Common myeloid progenitor, CD34-positive (primary cell): Measurements from ENCODE around the gene TMCO1.

Experiments used
- CTCF ChIA-PET: fragments of 350-600 bp; sonication (Branson Sonifier 250); formaldehyde crosslinking; loops from one replicate; lab custom pipeline; 2021; ENCODE audit warnings: antibody characterized with exemption; lab: Charles Lee
- POLR2A ChIA-PET: fragments of 350-600 bp; sonication (Branson Sonifier 250); formaldehyde crosslinking; loops from one replicate; lab custom pipeline; 2021; ENCODE audit warnings: antibody characterized with exemption; lab: Charles Lee
- DNase-seq, 3 donors: peaks; one replicate each; pipeline versions ENCODE4 v3.0.0 to v3.0.0-alpha.2; 2013
- H3K27ac ChIP-seq, 2 experiments: 1 replicate in 1 of 2; 2 replicates in 1 of 2; pipeline ENCODE4 v1.7.0; 2013; ENCODE audit warnings: inconsistent platforms in 2 of 2, low read length in 2 of 2, mild to moderate bottlenecking in 2 of 2, low read depth in 1 of 2, moderate library complexity in 1 of 2; ENCODE audit not compliant: severe bottlenecking in 2 of 2, insufficient read depth in 1 of 2, poor library complexity in 1 of 2
- H3K27me3 ChIP-seq, 5 experiments: replicated peaks in 2 of 5; 1 replicate in 3 of 5; 2 replicates in 2 of 5; pipeline versions ENCODE4 v1.6.1 to v1.7.0; 2013; ENCODE audit warnings: low read length in 4 of 5, mild to moderate bottlenecking in 2 of 5, moderate library complexity in 2 of 5, inconsistent platforms in 1 of 5; ENCODE audit not compliant: insufficient read depth in 5 of 5, control insufficient read depth in 4 of 5
- H3K36me3 ChIP-seq, 4 experiments: 1 replicate in 2 of 4; 2 replicates in 2 of 4; pipeline versions ENCODE4 v1.6.1 to v1.7.0; 2013; ENCODE audit warnings: low read length in 3 of 4, control low read depth in 1 of 4, mild to moderate bottlenecking in 1 of 4; ENCODE audit not compliant: control insufficient read depth in 4 of 4, insufficient read depth in 4 of 4
- H3K4me1 ChIP-seq, 4 experiments: 1 replicate in 3 of 4; 2 replicates in 1 of 4; pipeline versions ENCODE4 v1.6.1 to v1.7.1; 2013; ENCODE audit warnings: low read length in 3 of 4, mild to moderate bottlenecking in 3 of 4, control low read depth in 1 of 4, inconsistent platforms in 1 of 4, moderate library complexity in 1 of 4; ENCODE audit not compliant: control insufficient read depth in 4 of 4, insufficient read depth in 4 of 4; ENCODE audit errors: control extremely low read depth in 1 of 4
- H3K4me3 ChIP-seq, 7 experiments: 1 replicate in 4 of 7; 2 replicates in 3 of 7; pipeline versions ENCODE4 v1.5.1 to v1.7.0; 2013; ENCODE audit warnings: mild to moderate bottlenecking in 7 of 7, low read length in 6 of 7, moderate library complexity in 6 of 7, inconsistent platforms in 2 of 7, low read depth in 2 of 7, control low read depth in 1 of 7; ENCODE audit not compliant: insufficient read depth in 4 of 7, control insufficient read depth in 1 of 7; ENCODE audit errors: extremely low read depth in 1 of 7
- H3K9me3 ChIP-seq, 5 experiments: 1 replicate in 4 of 5; 2 replicates in 1 of 5; pipeline versions ENCODE4 v1.6.1 to v1.7.1; 2013; ENCODE audit warnings: low read length in 4 of 5, mild to moderate bottlenecking in 2 of 5, inconsistent platforms in 1 of 5, low read depth in 1 of 5, moderate library complexity in 1 of 5; ENCODE audit not compliant: control insufficient read depth in 4 of 5, insufficient read depth in 2 of 5; ENCODE audit errors: control extremely low read depth in 1 of 5
- WGBS: methylation state at CpG from one replicate; pipeline ENCODE4 v1.1.5; 2013; ENCODE audit not compliant: insufficient coverage; 5-methylcytosine and 5-hydroxymethylcytosine counted together

Gene TMCO1

DNA sequence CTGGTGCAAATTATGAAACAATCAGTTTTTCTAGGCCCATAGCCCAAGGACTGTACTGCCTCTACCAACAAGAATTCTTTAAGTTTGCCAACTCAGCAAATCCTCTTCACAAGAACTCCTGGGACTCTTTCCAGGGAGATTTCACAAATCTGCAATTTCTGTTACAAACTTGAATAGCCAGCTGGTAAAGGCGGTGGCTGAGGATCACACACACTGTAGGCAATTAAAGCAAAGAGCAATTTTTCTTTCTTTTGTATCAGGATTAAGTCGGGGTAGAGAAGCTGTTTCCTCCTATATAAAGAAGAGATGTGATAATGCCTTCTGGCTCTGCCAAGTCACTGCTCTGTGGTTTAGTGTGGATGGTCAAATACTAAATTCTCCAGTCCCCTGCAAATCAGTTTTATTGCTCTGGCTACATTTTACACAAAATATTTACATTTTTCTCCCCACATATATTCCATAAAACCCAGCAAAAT, 72.0 kb downstream of the TMCO1 start:
- no peaks in the 10 kb centered on the region for H3K9me3 ChIP-seq
- H3K27ac ChIP-seq, result peak overlapping the region in 1 of 2 experiments; percentile 35
- no CpG with 5 or more reads among the region's 2 CpGs for WGBS
- CTCF ChIA-PET, result interaction anchor here (0.6 to 2.2 kb wide), 5 partner anchors 11 to 227 kb away, joined by 3 to 11 read pairs (median 5); no protein-coding TSS in a partner anchor
- H3K4me1 ChIP-seq, result peaks cover 10 to 30% (median 22%) of the 10 kb centered on the region in 4 experiments
- POLR2A ChIA-PET, result no interaction called here
- H3K36me3 ChIP-seq, result peaks cover 0 to 2% (median under 1%) of the 10 kb centered on the region in 4 experiments
- no peaks in the 10 kb centered on the region for H3K27me3 ChIP-seq
- H3K4me3 ChIP-seq, result peak overlapping the region in 6 of 7 experiments; percentile 5 to 98 (median 74)
- peak in 2 of 3 donors; percentile 14 to 41 for DNase-seq

DNA sequence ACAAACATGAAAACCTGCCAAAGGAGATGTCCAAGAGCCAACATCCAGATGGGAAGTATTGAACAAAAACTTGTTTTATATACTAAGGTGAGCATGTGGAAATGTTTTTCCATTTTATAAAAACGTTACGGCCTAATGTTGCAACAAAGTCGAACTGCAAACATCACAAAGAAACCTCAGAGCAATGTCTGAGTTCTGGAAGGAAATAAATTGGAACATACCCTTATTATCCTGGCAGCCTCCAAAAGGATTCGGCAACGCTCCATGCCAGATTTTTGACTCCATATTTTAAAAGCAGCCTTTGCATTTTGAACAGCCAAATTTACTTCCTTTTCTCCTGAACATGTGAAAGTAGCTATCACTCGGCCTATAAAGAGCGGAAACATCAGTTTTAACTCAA, 73.6 kb downstream of the TMCO1 start:
- Histone ChIP-seq H3K27ac (no peak overlapping the region), H3K9me3 (no peaks in the 10 kb centered on the region), H3K4me3 (no peak overlapping the region), H3K36me3 (peaks cover 2 to 14% (median 4%) of the 10 kb centered on the region in 4 experiments), H3K27me3 (no peaks in the 10 kb centered on the region), H3K4me1 (peaks cover 10 to 30% (median 22%) of the 10 kb centered on the region in 4 experiments)
- CTCF ChIA-PET, result interaction anchor here (0.9 kb wide), 1 partner anchor 30 kb away, joined by 3 read pairs; no protein-coding TSS in a partner anchor
- DNase-seq, result no peak
- WGBS, result 92% methylated on average over 2 of the region's 7 CpGs
- POLR2A ChIA-PET, result interaction anchor here (0.7 kb wide), 1 partner anchor 18 kb away, joined by 5 read pairs; no protein-coding TSS in a partner anchor

DNA sequence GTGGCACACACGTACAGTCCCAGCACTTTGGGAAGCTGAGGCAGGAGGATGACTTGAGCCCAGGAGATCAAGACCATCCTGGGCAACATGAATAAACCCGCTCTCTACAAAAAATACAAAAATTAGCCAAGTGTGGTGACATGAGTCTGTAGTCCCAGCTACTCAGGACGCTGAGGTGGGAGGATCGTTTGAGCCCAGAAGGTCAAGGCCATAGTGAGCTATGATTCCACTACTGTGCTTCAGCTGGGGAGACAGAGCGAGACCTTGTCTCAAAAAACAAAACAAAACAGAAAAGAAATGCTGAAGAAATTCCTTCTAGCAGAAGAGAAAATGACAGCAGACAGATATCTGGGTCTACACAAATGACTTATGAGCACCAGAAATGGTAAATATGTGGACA, 80.6 kb downstream of the TMCO1 start:
- no peak for DNase-seq
- 96% methylated on average over 4 of the region's 5 CpGs for WGBS
- Histone ChIP-seq H3K4me1 (peaks cover 0 to 6% (median 3%) of the 10 kb centered on the region in 4 experiments), H3K36me3 (peaks cover 4 to 31% (median 19%) of the 10 kb centered on the region in 4 experiments), H3K27ac (no peak overlapping the region), H3K9me3 (peaks cover 0 to 3% (median 0%) of the 10 kb centered on the region in 5 experiments), H3K4me3 (no peak overlapping the region), H3K27me3 (no peaks in the 10 kb centered on the region)
- POLR2A ChIA-PET, result no interaction called here
- CTCF ChIA-PET, result interaction anchor here (0.7 kb wide), 1 partner anchor 56 kb away, joined by 3 read pairs; no protein-coding TSS in a partner anchor

DNA sequence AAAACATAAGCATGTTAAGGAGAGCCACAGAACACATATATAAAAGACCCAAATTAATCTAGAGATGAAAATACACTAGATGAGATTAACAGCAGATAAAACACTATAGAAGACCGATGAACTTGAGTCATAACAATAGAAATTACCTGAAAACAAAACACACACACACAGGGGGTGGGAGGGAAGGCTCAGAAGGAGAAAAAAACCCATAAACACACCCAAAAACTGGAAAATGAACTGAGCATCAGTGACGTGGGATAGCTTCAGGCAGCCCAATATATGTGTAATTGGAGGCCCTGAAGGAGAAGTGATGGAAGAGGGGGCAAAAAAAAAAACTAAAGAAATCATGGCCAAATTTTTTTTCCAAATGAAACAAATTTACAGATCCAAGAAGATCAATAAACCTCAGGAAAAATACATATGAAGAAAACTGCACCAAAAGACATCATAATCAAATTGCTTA, 81.7 kb downstream of the TMCO1 start:
- peak in 1 of 3 donors; percentile 8 for DNase-seq
- ChIA-PET POLR2A (no interaction called here), CTCF (interaction anchor here (0.7 to 2.8 kb wide), 5 partner anchors 11 to 225 kb away, joined by 3 to 11 read pairs (median 4); partner anchors contain the start of gene ALDH9A1)
- Histone ChIP-seq H3K36me3 (peaks cover 5 to 42% (median 29%) of the 10 kb centered on the region in 4 experiments), H3K27ac (no peak overlapping the region), H3K4me1 (peaks cover 0 to 6% (median 3%) of the 10 kb centered on the region in 4 experiments), H3K9me3 (peaks cover 0 to 3% (median 0%) of the 10 kb centered on the region in 5 experiments), H3K27me3 (no peaks in the 10 kb centered on the region), H3K4me3 (no peak overlapping the region)
- WGBS, result no CpG with 5 or more reads among the region's 2 CpGs

DNA sequence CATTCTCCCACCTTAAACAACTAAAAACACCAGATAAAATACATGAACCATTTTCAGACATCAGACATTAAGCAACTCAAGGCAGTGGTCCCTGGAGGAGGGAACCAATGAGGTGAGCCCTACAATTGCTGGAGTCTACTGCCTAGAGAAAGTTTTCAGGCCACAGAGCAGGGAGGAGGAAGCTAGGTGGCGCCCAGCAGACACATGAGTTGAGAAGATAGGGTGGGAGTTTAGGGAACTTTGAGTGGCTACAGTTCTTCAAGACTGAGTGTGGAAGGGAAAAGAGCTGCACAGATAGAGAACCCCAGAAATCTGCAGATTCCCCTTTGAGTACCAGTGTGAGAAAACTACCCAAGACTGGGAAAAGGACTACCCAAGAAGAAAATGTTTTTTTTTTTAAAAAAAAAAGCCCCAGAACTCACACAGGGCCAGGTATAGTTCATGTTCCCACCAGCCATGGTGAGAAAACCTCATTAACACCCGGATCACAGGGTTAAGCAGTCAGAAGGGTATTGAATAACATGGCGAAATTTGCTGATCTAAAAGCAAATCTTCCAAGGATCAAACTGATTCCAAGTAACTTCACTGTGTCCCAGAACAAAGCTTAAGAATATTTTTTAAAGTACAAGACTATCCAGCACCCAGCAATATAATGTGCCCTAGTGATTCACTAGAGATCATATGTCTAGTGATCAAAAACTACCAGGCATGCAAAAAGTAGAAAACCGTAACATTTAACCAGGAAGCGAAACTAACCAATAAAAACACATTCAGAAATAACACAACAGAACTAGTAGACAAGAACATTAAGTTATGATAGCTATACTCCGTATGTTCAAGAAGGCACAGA, 82.3 kb downstream of the TMCO1 start:
- Histone ChIP-seq H3K9me3 (peaks cover 0 to 3% (median 0%) of the 10 kb centered on the region in 5 experiments), H3K4me1 (peaks cover 0 to 6% (median 3%) of the 10 kb centered on the region in 4 experiments), H3K27me3 (no peaks in the 10 kb centered on the region), H3K27ac (no peak overlapping the region), H3K36me3 (peaks cover 7 to 46% (median 34%) of the 10 kb centered on the region in 4 experiments), H3K4me3 (no peak overlapping the region)
- CTCF ChIA-PET, result interaction anchor here (0.6 to 2.8 kb wide), 11 partner anchors 10 to 226 kb away, joined by 3 to 11 read pairs (median 4); partner anchors contain the start of gene ALDH9A1
- POLR2A ChIA-PET, result no interaction called here
- peak; percentile 22 to 46 (median 42) for DNase-seq
- 60% methylated on average over 2 of the region's 6 CpGs for WGBS

DNA sequence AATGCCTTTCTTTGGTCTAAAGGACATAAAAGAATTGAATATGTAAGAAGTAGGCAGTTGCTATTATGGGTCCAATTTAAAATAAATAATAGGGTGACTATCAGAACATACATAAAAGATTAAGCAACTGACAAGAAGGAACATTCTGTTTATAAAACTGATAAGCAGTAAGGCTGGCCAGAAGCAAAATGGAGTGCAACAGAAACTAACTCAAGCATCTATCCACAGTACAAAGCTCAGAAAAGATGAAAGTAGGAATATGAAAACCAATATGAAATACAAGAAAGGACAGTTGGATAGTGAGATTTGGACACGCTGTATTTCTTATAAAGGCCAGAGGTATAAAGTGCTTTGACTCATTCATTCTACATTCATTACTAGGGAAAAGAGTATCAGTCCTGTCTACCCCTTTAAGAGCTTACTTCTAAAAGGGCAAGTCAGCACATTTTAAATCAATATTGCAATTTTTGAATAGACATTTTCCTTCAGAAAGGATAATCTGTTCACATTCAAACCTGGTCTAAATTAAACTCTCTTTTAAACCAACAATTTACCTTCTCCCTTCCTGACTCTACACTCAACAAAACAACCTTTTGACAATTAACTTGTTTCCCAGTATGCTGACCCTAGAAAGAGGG, 84.7 kb downstream of the TMCO1 start:
- Histone ChIP-seq H3K27ac (no peak overlapping the region), H3K4me1 (peaks cover 0 to 6% (median 3%) of the 10 kb centered on the region in 4 experiments), H3K27me3 (no peaks in the 10 kb centered on the region), H3K9me3 (peaks cover 0 to 3% (median 0%) of the 10 kb centered on the region in 5 experiments), H3K4me3 (no peak overlapping the region), H3K36me3 (peaks cover 13 to 53% (median 43%) of the 10 kb centered on the region in 4 experiments)
- DNase-seq, result no peak
- CTCF ChIA-PET, result interaction anchor here (0.6 to 1.0 kb wide), 3 partner anchors 14 to 220 kb away, joined by 3 to 6 read pairs (median 3); partner anchors contain the start of gene ALDH9A1
- POLR2A ChIA-PET, result no interaction called here
- no CpG with 5 or more reads among the region's 1 CpG for WGBS
